Keratinocyte (primary cell): Measurements from ENCODE around the gene CAMK2G.

Experiments
- CTCF ChIP-seq, 3 experiments: IDR thresholded peaks in 1 of 3; conservative IDR thresholded peaks in 1 of 3; optimal IDR thresholded peaks in 1 of 3; 2 replicates in 2 of 3; 3 replicates in 1 of 3; pipeline versions ENCODE3 to v1.5.1; 2011; ENCODE audit warnings: low read length in 3 of 3, mild to moderate bottlenecking in 3 of 3, moderate library complexity in 2 of 3, control low read depth in 1 of 3, inconsistent platforms in 1 of 3; ENCODE audit not compliant: insufficient read depth in 2 of 3; ENCODE audit errors: extremely low read depth in 1 of 3
- EZH2 ChIP-seq: IDR thresholded peaks from one replicate; pipeline ENCODE4 v1.6.1; 2012; ENCODE audit warnings: inconsistent platforms, mild to moderate bottlenecking, low read length, moderate library complexity

- TF ChIP-seq CTCF (optimal IDR thresholded peaks at IDR 0.05 in 1 of 3, IDR thresholded peaks at IDR 0.05 in 1 of 3, conservative IDR thresholded peaks at IDR 0.05 in 1 of 3; ENCODE audit: extremely low read depth in 1 of 3, insufficient read depth in 2 of 3, low read length in 3 of 3) (no peak), EZH2 (no peak)
Measured at GRCh38 chr10:73842349-73842748, 32.0 kb downstream of the CAMK2G start.
